ENCODE data around the gene HK1.

- TF ChIP-seq CTCF (IDR thresholded peaks at IDR 0.05): no peak
- no peak for TF ChIP-seq EZH2 (IDR thresholded peaks at IDR 0.05; ENCODE audit: borderline replicate concordance, insufficient read depth, low read depth, low read length, poor library complexity, severe bottlenecking)
These were observed 134.0 kb downstream of the HK1 start for GRCh38 chr10:69412232-69412790.
